ENCODE measurements around the gene LRMDA. TPM values are rescaled to one million over a fixed set of nuclear protein-coding genes. Genes with fewer than 3 reads are reported as not detected.

LRMDA gene
- total RNA-seq, 3 donors from 2014 or later (not counting 1 experiment from before 2014, with no cell fraction given), result 1.4 to 2.4 (median 2.1) TPM

GRCh38 chr10:76150876-76151288, 719.5 kb downstream of the LRMDA start:
- intact Hi-C loops (cut with micrococcal nuclease), result no loop called here
- no peaks in the 10 kb centered on the region for H3K4me1 ChIP-seq (ENCODE audit: control insufficient read depth, insufficient read depth, low read length)
- no peak overlapping the region for H3K27ac ChIP-seq (ENCODE audit: low read length)
- H3K27ac Mint-ChIP-seq, result no peak overlapping the region
- H3K4me3 Mint-ChIP-seq, result no peak overlapping the region
- H3K9me3 ChIP-seq (ENCODE audit: control insufficient read depth, insufficient read depth, low read length), result no peaks in the 10 kb centered on the region
- H3K27me3 ChIP-seq (ENCODE audit: control insufficient read depth, insufficient read depth, low read length), result no peaks in the 10 kb centered on the region
- peaks cover 4 to 6% of the 10 kb centered on the region in 2 donors for H3K9me3 Mint-ChIP-seq
- no peak overlapping the region for H3K4me3 ChIP-seq (ENCODE audit: low read length)
- H3K27me3 Mint-ChIP-seq (ENCODE audit: low read depth in 2 of 2), result no peaks in the 10 kb centered on the region
- TF ChIP-seq CTCF (IDR thresholded peaks at IDR 0.05), result no peak
- H3K36me3 Mint-ChIP-seq, result no peaks in the 10 kb centered on the region
- H3K4me1 Mint-ChIP-seq, result no peaks in the 10 kb centered on the region
- ATAC-seq, result no peak
- H3K36me3 ChIP-seq (ENCODE audit: control insufficient read depth, insufficient read depth, low read length), result no peaks in the 10 kb centered on the region
- no peak for DNase-seq
- 88% methylated on average over 7 of the region's 7 CpGs for WGBS (ENCODE audit: insufficient coverage)

- no peaks in the 10 kb centered on the region for H3K4me1 Mint-ChIP-seq
- H3K27me3 Mint-ChIP-seq (ENCODE audit: low read depth in 2 of 2), result no peaks in the 10 kb centered on the region
- no peak overlapping the region for H3K4me3 ChIP-seq (ENCODE audit: low read length)
- H3K9me3 ChIP-seq (ENCODE audit: control insufficient read depth, insufficient read depth, low read length), result no peaks in the 10 kb centered on the region
- no peaks in the 10 kb centered on the region for H3K4me1 ChIP-seq (ENCODE audit: control insufficient read depth, insufficient read depth, low read length)
- no peak for TF ChIP-seq CTCF (IDR thresholded peaks at IDR 0.05)
- H3K36me3 Mint-ChIP-seq, result no peaks in the 10 kb centered on the region
- H3K36me3 ChIP-seq (ENCODE audit: control insufficient read depth, insufficient read depth, low read length), result no peaks in the 10 kb centered on the region
- ATAC-seq (no peak), DNase-seq (no peak)
- H3K27ac ChIP-seq (ENCODE audit: low read length), result no peak overlapping the region
- peaks cover 4 to 6% of the 10 kb centered on the region in 2 donors for H3K9me3 Mint-ChIP-seq
- H3K4me3 Mint-ChIP-seq, result no peak overlapping the region
- no peak overlapping the region for H3K27ac Mint-ChIP-seq
- no peaks in the 10 kb centered on the region for H3K27me3 ChIP-seq (ENCODE audit: control insufficient read depth, insufficient read depth, low read length)
- intact Hi-C loops (cut with micrococcal nuclease), result no loop called here
- WGBS (ENCODE audit: insufficient coverage), result no CpG with 5 or more reads among the region's 1 CpG
Observed at GRCh38 chr10:76152186-76152585, 720.8 kb downstream of the LRMDA start.

GRCh38 chr10:76155961-76156360, 724.5 kb downstream of the LRMDA start:
- H3K9me3 ChIP-seq (ENCODE audit: control insufficient read depth, insufficient read depth, low read length), result no peaks in the 10 kb centered on the region
- ATAC-seq, result no peak
- TF ChIP-seq CTCF (IDR thresholded peaks at IDR 0.05), result no peak
- H3K36me3 ChIP-seq (ENCODE audit: control insufficient read depth, insufficient read depth, low read length), result no peaks in the 10 kb centered on the region
- H3K4me3 ChIP-seq (ENCODE audit: low read length), result no peak overlapping the region
- no peak for DNase-seq
- no peaks in the 10 kb centered on the region for H3K4me1 ChIP-seq (ENCODE audit: control insufficient read depth, insufficient read depth, low read length)
- Mint-ChIP-seq H3K9me3 (peaks cover 2 to 3% of the 10 kb centered on the region in 2 donors), H3K4me3 (no peak overlapping the region), H3K36me3 (no peaks in the 10 kb centered on the region), H3K27me3 (ENCODE audit: low read depth in 2 of 2) (no peaks in the 10 kb centered on the region), H3K4me1 (no peaks in the 10 kb centered on the region), H3K27ac (no peak overlapping the region)
- WGBS (ENCODE audit: insufficient coverage), result 93% methylated on average over 1 of the region's 1 CpG
- intact Hi-C loops (cut with micrococcal nuclease), result no loop called here
- H3K27me3 ChIP-seq (ENCODE audit: control insufficient read depth, insufficient read depth, low read length), result no peaks in the 10 kb centered on the region
- no peak overlapping the region for H3K27ac ChIP-seq (ENCODE audit: low read length)

Data from natural killer cell (primary cell).